ENCODE data around the gene H2AZ1.

DNA sequence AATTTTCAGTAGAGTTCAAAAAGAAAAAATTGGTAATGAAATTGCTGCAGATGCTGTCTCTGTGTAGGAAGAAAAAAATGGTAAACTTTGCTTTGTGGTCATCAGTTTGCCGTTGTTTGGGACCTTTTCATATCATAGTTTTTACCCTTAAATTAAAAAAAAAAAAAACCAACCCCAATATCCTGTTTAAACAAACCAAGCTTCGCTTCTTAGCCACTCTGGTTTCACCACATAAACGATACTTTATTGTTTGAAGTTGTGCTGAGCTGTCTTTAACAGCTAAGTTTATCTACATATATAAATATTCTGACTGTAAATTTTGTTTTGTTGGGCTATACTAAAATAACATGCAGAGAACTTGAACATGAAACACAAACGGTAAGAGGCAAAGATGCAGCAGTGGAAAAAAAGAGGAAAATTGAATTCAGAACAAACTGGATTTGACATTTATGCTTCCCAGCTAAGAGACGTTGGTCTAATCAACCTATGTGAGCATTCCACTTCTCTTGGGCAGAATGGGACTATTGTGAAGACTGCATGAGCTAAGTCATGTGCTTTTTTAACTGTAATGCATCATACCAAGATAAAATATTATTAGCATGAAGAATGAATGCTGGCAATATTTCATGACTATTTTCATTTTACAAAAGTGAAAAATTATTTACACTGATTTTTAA is 15.7 kb upstream of the H2AZ1 start:
- no peak for TF ChIP-seq YY1 (IDR thresholded peaks at IDR 0.05)
- TF ChIP-seq SP1 (IDR thresholded peaks at IDR 0.05) = no peak
- no peak for TF ChIP-seq GABPA (IDR thresholded peaks at IDR 0.05 in 1 of 2, conservative IDR thresholded peaks at IDR 0.05 in 1 of 2)
- TF ChIP-seq, protein P1, sequence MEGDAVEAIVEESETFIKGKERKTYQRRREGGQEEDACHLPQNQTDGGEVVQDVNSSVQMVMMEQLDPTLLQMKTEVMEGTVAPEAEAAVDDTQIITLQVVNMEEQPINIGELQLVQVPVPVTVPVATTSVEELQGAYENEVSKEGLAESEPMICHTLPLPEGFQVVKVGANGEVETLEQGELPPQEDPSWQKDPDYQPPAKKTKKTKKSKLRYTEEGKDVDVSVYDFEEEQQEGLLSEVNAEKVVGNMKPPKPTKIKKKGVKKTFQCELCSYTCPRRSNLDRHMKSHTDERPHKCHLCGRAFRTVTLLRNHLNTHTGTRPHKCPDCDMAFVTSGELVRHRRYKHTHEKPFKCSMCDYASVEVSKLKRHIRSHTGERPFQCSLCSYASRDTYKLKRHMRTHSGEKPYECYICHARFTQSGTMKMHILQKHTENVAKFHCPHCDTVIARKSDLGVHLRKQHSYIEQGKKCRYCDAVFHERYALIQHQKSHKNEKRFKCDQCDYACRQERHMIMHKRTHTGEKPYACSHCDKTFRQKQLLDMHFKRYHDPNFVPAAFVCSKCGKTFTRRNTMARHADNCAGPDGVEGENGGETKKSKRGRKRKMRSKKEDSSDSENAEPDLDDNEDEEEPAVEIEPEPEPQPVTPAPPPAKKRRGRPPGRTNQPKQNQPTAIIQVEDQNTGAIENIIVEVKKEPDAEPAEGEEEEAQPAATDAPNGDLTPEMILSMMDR (IDR thresholded peaks at IDR 0.05; ENCODE audit: low read depth, low read length, missing input control) = no peak
- TF ChIP-seq, protein P2, sequence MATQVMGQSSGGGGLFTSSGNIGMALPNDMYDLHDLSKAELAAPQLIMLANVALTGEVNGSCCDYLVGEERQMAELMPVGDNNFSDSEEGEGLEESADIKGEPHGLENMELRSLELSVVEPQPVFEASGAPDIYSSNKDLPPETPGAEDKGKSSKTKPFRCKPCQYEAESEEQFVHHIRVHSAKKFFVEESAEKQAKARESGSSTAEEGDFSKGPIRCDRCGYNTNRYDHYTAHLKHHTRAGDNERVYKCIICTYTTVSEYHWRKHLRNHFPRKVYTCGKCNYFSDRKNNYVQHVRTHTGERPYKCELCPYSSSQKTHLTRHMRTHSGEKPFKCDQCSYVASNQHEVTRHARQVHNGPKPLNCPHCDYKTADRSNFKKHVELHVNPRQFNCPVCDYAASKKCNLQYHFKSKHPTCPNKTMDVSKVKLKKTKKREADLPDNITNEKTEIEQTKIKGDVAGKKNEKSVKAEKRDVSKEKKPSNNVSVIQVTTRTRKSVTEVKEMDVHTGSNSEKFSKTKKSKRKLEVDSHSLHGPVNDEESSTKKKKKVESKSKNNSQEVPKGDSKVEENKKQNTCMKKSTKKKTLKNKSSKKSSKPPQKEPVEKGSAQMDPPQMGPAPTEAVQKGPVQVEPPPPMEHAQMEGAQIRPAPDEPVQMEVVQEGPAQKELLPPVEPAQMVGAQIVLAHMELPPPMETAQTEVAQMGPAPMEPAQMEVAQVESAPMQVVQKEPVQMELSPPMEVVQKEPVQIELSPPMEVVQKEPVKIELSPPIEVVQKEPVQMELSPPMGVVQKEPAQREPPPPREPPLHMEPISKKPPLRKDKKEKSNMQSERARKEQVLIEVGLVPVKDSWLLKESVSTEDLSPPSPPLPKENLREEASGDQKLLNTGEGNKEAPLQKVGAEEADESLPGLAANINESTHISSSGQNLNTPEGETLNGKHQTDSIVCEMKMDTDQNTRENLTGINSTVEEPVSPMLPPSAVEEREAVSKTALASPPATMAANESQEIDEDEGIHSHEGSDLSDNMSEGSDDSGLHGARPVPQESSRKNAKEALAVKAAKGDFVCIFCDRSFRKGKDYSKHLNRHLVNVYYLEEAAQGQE (IDR thresholded peaks at IDR 0.05) = no peak
- TF ChIP-seq, protein P3, sequence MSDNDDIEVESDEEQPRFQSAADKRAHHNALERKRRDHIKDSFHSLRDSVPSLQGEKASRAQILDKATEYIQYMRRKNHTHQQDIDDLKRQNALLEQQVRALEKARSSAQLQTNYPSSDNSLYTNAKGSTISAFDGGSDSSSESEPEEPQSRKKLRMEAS (IDR thresholded peaks at IDR 0.05) = no peak
- TF ChIP-seq TAF1 (conservative IDR thresholded peaks at IDR 0.05) = no peak
- no peak for TF ChIP-seq RAD21 (IDR thresholded peaks at IDR 0.05)
- TF ChIP-seq NR2F2 (IDR thresholded peaks at IDR 0.05) = no peak
